Esophagus squamous epithelium (tissue), 4 donors: Measurements from ENCODE around the gene ACSS3.

Source experiments
- POLR2A ChIP-seq, 4 donors: fragments of 450-650 bp; IDR thresholded peaks; one replicate each; pipeline ENCODE4 v1.6.1; 2017; ENCODE audit warnings: antibody characterized with exemption in 4 of 4, mild to moderate bottlenecking in 4 of 4, moderate library complexity in 3 of 4
- TF ChIP-seq, protein P1 (sequence below), 6 experiments: fragments of 450-650 bp in 4 of 6; fragments of 200-600 bp in 2 of 6; sonication (generic) in 2 of 6; IDR thresholded peaks; one replicate each; pipeline ENCODE4 v1.5.1; 2016 to 2019; ENCODE audit warnings: antibody characterized with exemption in 6 of 6, mild to moderate bottlenecking in 4 of 6, moderate library complexity in 4 of 6

DNA sequence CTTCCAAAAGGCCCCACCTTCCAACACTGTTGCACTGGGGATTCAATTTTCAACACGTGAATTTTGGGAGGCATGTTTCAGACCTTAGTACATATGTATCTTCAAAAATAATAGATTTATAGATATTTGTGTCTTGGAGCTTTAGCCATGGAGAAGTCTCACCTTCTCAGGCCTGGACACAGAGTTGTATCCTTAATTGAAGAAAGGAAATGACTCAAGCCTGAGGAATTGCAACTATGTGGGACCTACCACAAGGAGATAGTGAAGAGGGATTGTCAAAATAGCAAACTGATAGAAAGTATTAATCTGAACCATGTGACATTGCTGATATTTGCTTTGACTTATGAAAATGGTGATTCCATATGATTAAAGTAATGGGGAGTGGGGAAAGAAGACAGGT, 89.8 kb downstream of the ACSS3 start:
- TF ChIP-seq, protein P1, sequence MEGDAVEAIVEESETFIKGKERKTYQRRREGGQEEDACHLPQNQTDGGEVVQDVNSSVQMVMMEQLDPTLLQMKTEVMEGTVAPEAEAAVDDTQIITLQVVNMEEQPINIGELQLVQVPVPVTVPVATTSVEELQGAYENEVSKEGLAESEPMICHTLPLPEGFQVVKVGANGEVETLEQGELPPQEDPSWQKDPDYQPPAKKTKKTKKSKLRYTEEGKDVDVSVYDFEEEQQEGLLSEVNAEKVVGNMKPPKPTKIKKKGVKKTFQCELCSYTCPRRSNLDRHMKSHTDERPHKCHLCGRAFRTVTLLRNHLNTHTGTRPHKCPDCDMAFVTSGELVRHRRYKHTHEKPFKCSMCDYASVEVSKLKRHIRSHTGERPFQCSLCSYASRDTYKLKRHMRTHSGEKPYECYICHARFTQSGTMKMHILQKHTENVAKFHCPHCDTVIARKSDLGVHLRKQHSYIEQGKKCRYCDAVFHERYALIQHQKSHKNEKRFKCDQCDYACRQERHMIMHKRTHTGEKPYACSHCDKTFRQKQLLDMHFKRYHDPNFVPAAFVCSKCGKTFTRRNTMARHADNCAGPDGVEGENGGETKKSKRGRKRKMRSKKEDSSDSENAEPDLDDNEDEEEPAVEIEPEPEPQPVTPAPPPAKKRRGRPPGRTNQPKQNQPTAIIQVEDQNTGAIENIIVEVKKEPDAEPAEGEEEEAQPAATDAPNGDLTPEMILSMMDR (IDR thresholded peaks at IDR 0.05), result no peak
- no peak for TF ChIP-seq POLR2A (IDR thresholded peaks at IDR 0.05)
